Measurements from ENCODE around the gene FCRLB.

DNA sequence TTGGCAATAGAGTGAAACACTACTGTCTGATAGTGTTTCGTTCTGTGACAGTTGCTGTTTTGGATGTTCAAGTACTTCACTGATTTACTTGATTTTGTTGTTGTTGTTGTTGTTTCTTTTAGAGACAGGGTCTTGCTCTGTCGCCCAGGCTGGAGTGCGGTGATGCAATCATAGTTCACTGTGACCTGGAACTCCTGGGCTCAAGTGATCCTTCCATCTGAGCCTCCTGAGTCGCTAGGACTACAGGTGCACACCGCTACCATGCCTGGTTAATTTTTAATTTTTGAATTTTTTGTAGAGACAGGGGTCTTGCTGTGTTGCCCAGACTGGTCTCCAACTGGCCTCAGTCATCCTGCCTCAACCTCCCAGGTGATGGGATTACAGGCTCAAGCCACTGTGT lies 47.1 kb downstream of the FCRLB start:
- TF ChIP-seq CTCF (IDR thresholded peaks at IDR 0.05) (no peak), POLR2A (IDR thresholded peaks at IDR 0.05) (no peak)

Measured in adrenal gland (tissue), 5 donors.